ENCODE results near the gene PKD1L1.
A peak's percentile ranks its signal among the peaks of the same experiment; 100 is the strongest.

Gene PKD1L1

DNA sequence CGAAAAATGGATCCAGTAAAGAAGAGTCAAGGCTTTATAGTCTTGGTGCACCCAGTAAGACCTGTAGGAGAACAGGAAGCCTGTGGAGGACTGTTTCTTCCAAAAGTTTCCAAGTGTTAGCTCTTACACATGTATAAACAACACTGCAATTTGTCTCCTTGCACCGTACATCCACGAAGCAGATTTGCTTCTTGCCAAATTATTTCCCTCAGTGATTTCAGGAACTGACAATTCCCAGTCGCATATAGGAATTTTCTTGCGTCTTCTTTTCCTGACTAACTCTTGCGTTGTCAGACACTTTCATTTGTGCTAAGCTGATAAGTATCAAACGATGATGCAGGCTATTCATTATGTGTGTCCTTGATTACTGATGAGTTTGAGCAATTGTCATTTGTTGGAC is 182.1 kb downstream of the PKD1L1 start:
- TF ChIP-seq, protein P1, sequence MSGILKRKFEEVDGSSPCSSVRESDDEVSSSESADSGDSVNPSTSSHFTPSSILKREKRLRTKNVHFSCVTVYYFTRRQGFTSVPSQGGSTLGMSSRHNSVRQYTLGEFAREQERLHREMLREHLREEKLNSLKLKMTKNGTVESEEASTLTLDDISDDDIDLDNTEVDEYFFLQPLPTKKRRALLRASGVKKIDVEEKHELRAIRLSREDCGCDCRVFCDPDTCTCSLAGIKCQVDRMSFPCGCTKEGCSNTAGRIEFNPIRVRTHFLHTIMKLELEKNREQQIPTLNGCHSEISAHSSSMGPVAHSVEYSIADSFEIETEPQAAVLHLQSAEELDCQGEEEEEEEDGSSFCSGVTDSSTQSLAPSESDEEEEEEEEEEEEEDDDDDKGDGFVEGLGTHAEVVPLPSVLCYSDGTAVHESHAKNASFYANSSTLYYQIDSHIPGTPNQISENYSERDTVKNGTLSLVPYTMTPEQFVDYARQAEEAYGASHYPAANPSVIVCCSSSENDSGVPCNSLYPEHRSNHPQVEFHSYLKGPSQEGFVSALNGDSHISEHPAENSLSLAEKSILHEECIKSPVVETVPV (CRISPR knock-in tag; IDR thresholded peaks at IDR 0.05), result no peak
- no peak for TF ChIP-seq RARB (CRISPR knock-in tag; IDR thresholded peaks at IDR 0.05)
- no peak for TF ChIP-seq ZNF70 (CRISPR knock-in tag; IDR thresholded peaks at IDR 0.05)
- TF ChIP-seq, protein P2, sequence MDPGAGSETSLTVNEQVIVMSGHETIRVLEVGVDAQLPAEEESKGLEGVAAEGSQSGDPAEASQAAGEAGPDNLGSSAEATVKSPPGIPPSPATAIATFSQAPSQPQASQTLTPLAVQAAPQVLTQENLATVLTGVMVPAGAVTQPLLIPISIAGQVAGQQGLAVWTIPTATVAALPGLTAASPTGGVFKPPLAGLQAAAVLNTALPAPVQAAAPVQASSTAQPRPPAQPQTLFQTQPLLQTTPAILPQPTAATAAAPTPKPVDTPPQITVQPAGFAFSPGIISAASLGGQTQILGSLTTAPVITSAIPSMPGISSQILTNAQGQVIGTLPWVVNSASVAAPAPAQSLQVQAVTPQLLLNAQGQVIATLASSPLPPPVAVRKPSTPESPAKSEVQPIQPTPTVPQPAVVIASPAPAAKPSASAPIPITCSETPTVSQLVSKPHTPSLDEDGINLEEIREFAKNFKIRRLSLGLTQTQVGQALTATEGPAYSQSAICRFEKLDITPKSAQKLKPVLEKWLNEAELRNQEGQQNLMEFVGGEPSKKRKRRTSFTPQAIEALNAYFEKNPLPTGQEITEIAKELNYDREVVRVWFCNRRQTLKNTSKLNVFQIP (CRISPR knock-in tag; IDR thresholded peaks at IDR 0.05; ENCODE audit: borderline replicate concordance, low read depth), result no peak
- TF ChIP-seq GLIS3 (CRISPR knock-in tag; IDR thresholded peaks at IDR 0.05), result no peak
- 0 out of 2 replicates have a peak, but pooled peaks have one; percentile 5 for TF ChIP-seq CSDC2 (CRISPR knock-in tag; IDR thresholded peaks at IDR 0.05)
- ATAC-seq, result no peak

GRCh38 chr7:47765373-47765979 is 182.8 kb downstream of the PKD1L1 start:
- 0 out of 2 replicates have a peak, but pooled peaks have one; percentile 9 for TF ChIP-seq SNAI2 (CRISPR knock-in tag; IDR thresholded peaks at IDR 0.05)
- no peak for TF ChIP-seq ZFP30 (CRISPR knock-in tag; IDR thresholded peaks at IDR 0.05)
- TF ChIP-seq ISL1 (CRISPR knock-in tag; IDR thresholded peaks at IDR 0.05), result peak; percentile 51

DNA sequence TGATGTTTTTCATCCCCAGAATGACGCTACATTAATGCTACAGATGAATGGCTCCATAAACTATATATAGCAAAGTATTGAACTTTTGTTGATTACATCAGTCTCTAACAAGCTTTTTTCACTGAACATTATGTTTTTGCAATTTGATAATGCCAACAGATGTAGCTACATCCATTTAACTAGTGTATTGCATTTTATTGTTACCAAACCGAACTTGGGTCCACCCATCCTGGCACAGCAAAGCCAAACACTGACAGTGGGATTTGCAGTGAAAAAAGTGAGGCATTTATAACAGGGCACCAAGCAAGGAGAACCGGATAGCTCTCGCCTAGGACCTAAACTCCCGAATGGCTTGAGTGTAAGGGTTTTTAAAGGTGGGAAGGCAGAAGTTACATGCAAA is 183.5 kb downstream of the PKD1L1 start:
- no peak for ATAC-seq

More at GRCh38 chr7:47765373-47765979, 182.8 kb downstream of the PKD1L1 start:
- ATAC-seq, result no peak

GRCh38 chr7:47763063-47763974 is 184.9 kb downstream of the PKD1L1 start:
- peak; percentile 90 for ATAC-seq
- TF ChIP-seq ZNF70 (CRISPR knock-in tag; IDR thresholded peaks at IDR 0.05), result no peak
- TF ChIP-seq CREB5 (CRISPR knock-in tag; IDR thresholded peaks at IDR 0.05; ENCODE audit: low read depth), result peak; percentile 78; the same call in 1 of the 2 replicates
- 0 out of 2 replicates have a peak, but pooled peaks have one; percentile 30 for TF ChIP-seq BACH2 (CRISPR knock-in tag; IDR thresholded peaks at IDR 0.05; ENCODE audit: borderline replicate concordance)
- TF ChIP-seq OSR1 (CRISPR knock-in tag; IDR thresholded peaks at IDR 0.05), result no peak
- TF ChIP-seq TOX (CRISPR knock-in tag; IDR thresholded peaks at IDR 0.05; ENCODE audit: borderline replicate concordance), result peak; percentile 46
- TF ChIP-seq ZNF565 (CRISPR knock-in tag; conservative IDR thresholded peaks at IDR 0.05; ENCODE audit: low read depth), result peak; percentile 33
- peak; percentile 87 for TF ChIP-seq PATZ1 (CRISPR knock-in tag; IDR thresholded peaks at IDR 0.05; ENCODE audit: borderline replicate concordance)
- TF ChIP-seq, protein P1 (CRISPR knock-in tag; IDR thresholded peaks at IDR 0.05), result peak; percentile 75
- TF ChIP-seq ESRRG (CRISPR knock-in tag; IDR thresholded peaks at IDR 0.05), result peak; percentile 26

More for the DNA sequence above, 183.5 kb downstream of the PKD1L1 start:
- TF ChIP-seq PPARA (CRISPR knock-in tag; IDR thresholded peaks at IDR 0.05; ENCODE audit: borderline replicate concordance) (no peak), BACH2 (CRISPR knock-in tag; IDR thresholded peaks at IDR 0.05; ENCODE audit: borderline replicate concordance) (no peak), RARB (CRISPR knock-in tag; IDR thresholded peaks at IDR 0.05) (no peak), ZNF565 (CRISPR knock-in tag; conservative IDR thresholded peaks at IDR 0.05; ENCODE audit: low read depth) (no peak), TOX (CRISPR knock-in tag; IDR thresholded peaks at IDR 0.05; ENCODE audit: borderline replicate concordance) (no peak), ESRRG (CRISPR knock-in tag; IDR thresholded peaks at IDR 0.05) (no peak)
- TF ChIP-seq, protein P3, sequence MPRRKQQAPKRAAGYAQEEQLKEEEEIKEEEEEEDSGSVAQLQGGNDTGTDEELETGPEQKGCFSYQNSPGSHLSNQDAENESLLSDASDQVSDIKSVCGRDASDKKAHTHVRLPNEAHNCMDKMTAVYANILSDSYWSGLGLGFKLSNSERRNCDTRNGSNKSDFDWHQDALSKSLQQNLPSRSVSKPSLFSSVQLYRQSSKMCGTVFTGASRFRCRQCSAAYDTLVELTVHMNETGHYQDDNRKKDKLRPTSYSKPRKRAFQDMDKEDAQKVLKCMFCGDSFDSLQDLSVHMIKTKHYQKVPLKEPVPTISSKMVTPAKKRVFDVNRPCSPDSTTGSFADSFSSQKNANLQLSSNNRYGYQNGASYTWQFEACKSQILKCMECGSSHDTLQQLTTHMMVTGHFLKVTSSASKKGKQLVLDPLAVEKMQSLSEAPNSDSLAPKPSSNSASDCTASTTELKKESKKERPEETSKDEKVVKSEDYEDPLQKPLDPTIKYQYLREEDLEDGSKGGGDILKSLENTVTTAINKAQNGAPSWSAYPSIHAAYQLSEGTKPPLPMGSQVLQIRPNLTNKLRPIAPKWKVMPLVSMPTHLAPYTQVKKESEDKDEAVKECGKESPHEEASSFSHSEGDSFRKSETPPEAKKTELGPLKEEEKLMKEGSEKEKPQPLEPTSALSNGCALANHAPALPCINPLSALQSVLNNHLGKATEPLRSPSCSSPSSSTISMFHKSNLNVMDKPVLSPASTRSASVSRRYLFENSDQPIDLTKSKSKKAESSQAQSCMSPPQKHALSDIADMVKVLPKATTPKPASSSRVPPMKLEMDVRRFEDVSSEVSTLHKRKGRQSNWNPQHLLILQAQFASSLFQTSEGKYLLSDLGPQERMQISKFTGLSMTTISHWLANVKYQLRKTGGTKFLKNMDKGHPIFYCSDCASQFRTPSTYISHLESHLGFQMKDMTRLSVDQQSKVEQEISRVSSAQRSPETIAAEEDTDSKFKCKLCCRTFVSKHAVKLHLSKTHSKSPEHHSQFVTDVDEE (CRISPR knock-in tag; IDR thresholded peaks at IDR 0.05), result no peak
- TF ChIP-seq, protein P2 (CRISPR knock-in tag; IDR thresholded peaks at IDR 0.05; ENCODE audit: borderline replicate concordance, low read depth), result no peak
